GM13977 (cell line): ENCODE results near the gene MAP2K3.

Experiments used
- DNase-seq: peaks from one replicate; pipeline ENCODE4 v3.0.0; 2012; ENCODE audit warnings: low spot score
- CTCF ChIP-seq: IDR thresholded peaks from 2 replicates; pipeline ENCODE4 v1.5.1; 2012; ENCODE audit warnings: mild to moderate bottlenecking, control low read depth; ENCODE audit not compliant: insufficient read depth; ENCODE audit errors: extremely low read depth, missing control alignments
- in situ Hi-C: fragments of 300-500 bp; cut with MboI; formaldehyde crosslinking; loops from one replicate; pipeline ENCODE4 v1.12.0; 2022; ENCODE audit warnings: low sequenced_read_pairs, low pct_unique_long_range_greater_than_20kb, mixed read lengths, inconsistent platforms; ENCODE audit not compliant: unreplicated experiment

The MAP2K3 gene

GRCh38 chr17:21363776-21364642 is 79.5 kb downstream of the MAP2K3 start:
- TF ChIP-seq CTCF: no peak
- no peak for DNase-seq
- in situ Hi-C loops: no loop called here
